K562 (cell line): ENCODE data around the gene CDHR1. TPM values are rescaled to one million over a fixed set of nuclear protein-coding genes. Genes with fewer than 3 reads are reported as not detected.

ENCODE experiments used
- EP400 ChIP-seq: fragments of 450-650 bp; IDR thresholded peaks from 2 replicates; pipeline ENCODE4 v1.6.1; 2017; ENCODE audit warnings: antibody characterized with exemption, mild to moderate bottlenecking, moderate library complexity
- FOXK2 ChIP-seq, 2 experiments: fragments of 450-650 bp; IDR thresholded peaks in 1 of 2; conservative IDR thresholded peaks in 1 of 2; 2 replicates each; pipeline ENCODE4 v1.6.1; 2016; ENCODE audit warnings: low read depth in 2 of 2, mild to moderate bottlenecking in 1 of 2
- SRF ChIP-seq, 2 experiments: fragments of 250-450, 450-650 bp in 1 of 2; sonication (Bioruptor Pico) in 1 of 2; sonication (generic) in 1 of 2; formaldehyde crosslinking; IDR thresholded peaks; 2 replicates each; pipeline versions ENCODE4 v1.5.0 to v1.5.1; 2020 to 2022; ENCODE audit warnings: mild to moderate bottlenecking in 1 of 2, missing genetic modification reagents in 1 of 2
- polyA plus RNA-seq, 8 experiments: library from polyadenylated mRNA; depleted of rRNA in 4 of 8; stranded (reverse) in 5 of 8; unstranded in 3 of 8; fragments of >200 nt; fragmentation: Nextera tagmentation in 2 of 8; fragmentation: Illumina TruSeq in 1 of 8; extraction: Ambion mirVana in 2 of 8; extraction: Trizol in 1 of 8; gene quantifications; 2 replicates each; pipeline versions ENCODE4 v1.2.1 to v1.2.3, GENCODE V29; 2011 to 2014; ENCODE audit warnings: inconsistent platforms in 1 of 8, missing spikeins in 1 of 8
- total RNA-seq, 7 experiments: library from RNA; depleted of rRNA in 6 of 7; stranded (reverse); fragments of >200 nt in 6 of 7; fragmentation: Illumina TruSeq in 2 of 7; extraction: Trizol in 2 of 7; gene quantifications; 2 replicates each; pipeline versions ENCODE4 v1.2.1 to v1.2.3, GENCODE V29; 2011 to 2021; ENCODE audit warnings: low replicate concordance in 1 of 7
- TF ChIP-seq, protein P1 (sequence below): fragments of 250-450 bp; sonication (Bioruptor Pico); IDR thresholded peaks from 2 replicates; pipeline ENCODE4 v1.8.0; 2022; ENCODE audit warnings: moderate library complexity, mild to moderate bottlenecking, inconsistent platforms
- TF ChIP-seq, protein P2 (sequence below): fragments of 250-450 bp; sonication (Bioruptor Pico); IDR thresholded peaks from 2 replicates; pipeline ENCODE4 v1.4.0; 2020; ENCODE audit warnings: mild to moderate bottlenecking, moderate library complexity

The CDHR1 gene
- total and polyA plus RNA-seq, 9 of the 15 experiments (the other 6 are each of a cell fraction or from before 2014, with no cell fraction given): 0.03 to 0.99 (median 0.20) TPM

DNA sequence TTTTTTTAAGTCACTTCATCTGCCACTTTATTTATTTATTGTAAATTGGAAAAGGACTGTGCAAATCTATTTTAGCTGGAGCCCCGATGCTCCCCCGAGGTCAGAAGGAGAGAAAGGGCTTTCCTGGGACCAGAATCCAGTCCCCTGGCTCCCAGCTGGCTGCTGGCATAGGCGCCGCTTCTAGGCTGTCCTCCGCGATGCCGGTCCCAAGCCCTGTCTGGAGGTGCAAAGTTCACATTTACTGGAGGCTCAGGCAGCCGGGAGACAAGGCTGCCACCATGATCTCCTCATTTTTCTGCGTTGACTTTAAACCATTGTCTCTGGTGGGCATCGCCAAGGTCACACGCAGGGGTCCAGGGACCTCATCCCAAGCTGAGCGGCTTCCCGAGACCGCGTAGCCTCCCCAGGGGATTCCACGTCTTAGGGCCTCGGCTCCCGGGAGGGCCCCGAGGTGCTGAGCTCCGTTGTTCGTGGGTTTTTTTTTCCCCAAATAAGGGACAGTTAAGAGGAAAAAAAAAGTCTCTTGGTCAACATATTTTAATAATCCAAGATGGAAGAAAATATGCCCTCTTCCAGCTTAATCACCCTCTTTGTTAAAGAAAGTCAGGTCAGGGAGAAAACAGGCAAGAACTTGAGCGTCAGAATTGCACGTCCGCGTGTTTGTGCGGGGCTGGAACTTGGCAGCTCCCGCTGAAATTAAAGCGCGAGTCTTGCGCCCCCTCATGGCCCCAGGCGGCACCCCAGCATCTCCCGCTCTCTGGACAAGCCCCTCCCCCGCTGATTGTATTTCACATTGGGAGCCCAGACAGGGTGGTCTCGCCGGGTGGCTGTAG is 62.4 kb downstream of the CDHR1 start (continued):
- TF ChIP-seq FOXK2 (conservative IDR thresholded peaks at IDR 0.05 in 1 of 2, IDR thresholded peaks at IDR 0.05 in 1 of 2; ENCODE audit: low read depth in 2 of 2) (no peak), EP400 (no peak), SRF (CRISPR knock-in tag; IDR thresholded peaks at IDR 0.05) (no peak)
- TF ChIP-seq, protein P1, sequence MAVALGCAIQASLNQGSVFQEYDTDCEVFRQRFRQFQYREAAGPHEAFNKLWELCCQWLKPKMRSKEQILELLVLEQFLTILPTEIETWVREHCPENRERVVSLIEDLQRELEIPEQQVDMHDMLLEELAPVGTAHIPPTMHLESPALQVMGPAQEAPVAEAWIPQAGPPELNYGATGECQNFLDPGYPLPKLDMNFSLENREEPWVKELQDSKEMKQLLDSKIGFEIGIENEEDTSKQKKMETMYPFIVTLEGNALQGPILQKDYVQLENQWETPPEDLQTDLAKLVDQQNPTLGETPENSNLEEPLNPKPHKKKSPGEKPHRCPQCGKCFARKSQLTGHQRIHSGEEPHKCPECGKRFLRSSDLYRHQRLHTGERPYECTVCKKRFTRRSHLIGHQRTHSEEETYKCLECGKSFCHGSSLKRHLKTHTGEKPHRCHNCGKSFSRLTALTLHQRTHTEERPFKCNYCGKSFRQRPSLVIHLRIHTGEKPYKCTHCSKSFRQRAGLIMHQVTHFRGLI (CRISPR knock-in tag): no peak
- TF ChIP-seq, protein P2, sequence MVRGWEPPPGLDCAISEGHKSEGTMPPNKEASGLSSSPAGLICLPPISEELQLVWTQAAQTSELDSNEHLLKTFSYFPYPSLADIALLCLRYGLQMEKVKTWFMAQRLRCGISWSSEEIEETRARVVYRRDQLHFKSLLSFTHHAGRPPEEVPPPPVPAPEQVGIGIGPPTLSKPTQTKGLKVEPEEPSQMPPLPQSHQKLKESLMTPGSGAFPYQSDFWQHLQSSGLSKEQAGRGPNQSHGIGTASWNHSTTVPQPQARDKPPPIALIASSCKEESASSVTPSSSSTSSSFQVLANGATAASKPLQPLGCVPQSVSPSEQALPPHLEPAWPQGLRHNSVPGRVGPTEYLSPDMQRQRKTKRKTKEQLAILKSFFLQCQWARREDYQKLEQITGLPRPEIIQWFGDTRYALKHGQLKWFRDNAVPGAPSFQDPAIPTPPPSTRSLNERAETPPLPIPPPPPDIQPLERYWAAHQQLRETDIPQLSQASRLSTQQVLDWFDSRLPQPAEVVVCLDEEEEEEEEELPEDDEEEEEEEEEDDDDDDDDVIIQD: no peak
